Cardiac fibroblast (primary cell): ENCODE measurements around the gene EPHB2.
A peak's percentile ranks its signal among the peaks of the same experiment; 100 is the strongest.

Experiments
- DNase-seq, 2 donors: peaks; one replicate each; pipeline versions ENCODE4 v3.0.0 to v3.0.0-alpha.2; 2010; ENCODE audit warnings: low read depth in 2 of 2
- H3K4me3 ChIP-seq, 2 donors: replicated peaks in 1 of 2; 1 replicate in 1 of 2; 2 replicates in 1 of 2; pipeline ENCODE4 v1.5.1; 2011; ENCODE audit warnings: low read depth in 2 of 2, low read length in 2 of 2, mild to moderate bottlenecking in 2 of 2, moderate library complexity in 1 of 2
- TF ChIP-seq, protein P1 (sequence below): IDR thresholded peaks from one replicate; pipeline ENCODE4 v1.5.1; 2011; ENCODE audit warnings: low read depth, mild to moderate bottlenecking, low read length, inconsistent platforms

EPHB2 gene

DNA sequence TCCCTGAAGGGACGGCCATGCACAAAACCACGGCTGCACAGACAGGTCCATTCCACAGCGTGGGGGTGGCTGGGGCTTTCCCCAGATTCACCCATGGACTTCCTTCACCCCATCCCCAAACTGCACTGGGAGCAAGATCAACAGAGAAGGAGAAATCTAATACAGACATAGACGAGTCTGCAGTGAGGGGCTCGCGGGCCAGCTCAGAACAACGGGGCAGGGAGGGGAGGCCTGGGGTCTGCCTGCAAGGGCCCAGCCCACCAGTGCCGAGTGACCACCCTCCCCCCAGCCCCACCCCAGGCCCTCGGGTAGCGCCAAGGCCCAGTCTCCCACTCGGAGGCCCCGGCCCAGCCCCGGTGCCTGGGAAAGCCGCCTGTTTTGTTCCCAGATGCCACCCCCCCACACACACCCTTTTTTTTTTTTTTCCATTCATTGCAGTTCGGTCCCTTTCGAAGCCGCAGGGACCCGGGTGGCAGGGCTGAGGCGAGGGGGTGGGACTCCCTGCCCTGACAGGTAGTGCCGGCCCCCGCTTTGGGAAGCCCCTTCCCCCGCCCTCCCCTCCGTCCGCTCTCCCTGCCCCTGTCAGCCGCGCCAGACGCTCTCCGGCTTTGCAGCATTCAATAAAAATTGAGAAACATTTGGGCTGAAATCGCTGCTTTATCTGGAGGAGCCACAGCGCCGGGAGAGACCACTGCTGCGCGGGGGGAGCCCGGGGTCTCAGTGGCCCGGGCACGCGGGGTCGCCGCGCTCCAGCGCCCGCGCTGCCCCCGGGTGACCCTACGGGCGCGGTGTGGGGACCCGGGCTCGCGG, 543 bp upstream of the EPHB2 start:
- H3K4me3 ChIP-seq: peak overlapping the region; percentile 30 to 33
- TF ChIP-seq, protein P1, sequence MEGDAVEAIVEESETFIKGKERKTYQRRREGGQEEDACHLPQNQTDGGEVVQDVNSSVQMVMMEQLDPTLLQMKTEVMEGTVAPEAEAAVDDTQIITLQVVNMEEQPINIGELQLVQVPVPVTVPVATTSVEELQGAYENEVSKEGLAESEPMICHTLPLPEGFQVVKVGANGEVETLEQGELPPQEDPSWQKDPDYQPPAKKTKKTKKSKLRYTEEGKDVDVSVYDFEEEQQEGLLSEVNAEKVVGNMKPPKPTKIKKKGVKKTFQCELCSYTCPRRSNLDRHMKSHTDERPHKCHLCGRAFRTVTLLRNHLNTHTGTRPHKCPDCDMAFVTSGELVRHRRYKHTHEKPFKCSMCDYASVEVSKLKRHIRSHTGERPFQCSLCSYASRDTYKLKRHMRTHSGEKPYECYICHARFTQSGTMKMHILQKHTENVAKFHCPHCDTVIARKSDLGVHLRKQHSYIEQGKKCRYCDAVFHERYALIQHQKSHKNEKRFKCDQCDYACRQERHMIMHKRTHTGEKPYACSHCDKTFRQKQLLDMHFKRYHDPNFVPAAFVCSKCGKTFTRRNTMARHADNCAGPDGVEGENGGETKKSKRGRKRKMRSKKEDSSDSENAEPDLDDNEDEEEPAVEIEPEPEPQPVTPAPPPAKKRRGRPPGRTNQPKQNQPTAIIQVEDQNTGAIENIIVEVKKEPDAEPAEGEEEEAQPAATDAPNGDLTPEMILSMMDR: no peak
- DNase-seq: peak; percentile 64 to 84

DNA sequence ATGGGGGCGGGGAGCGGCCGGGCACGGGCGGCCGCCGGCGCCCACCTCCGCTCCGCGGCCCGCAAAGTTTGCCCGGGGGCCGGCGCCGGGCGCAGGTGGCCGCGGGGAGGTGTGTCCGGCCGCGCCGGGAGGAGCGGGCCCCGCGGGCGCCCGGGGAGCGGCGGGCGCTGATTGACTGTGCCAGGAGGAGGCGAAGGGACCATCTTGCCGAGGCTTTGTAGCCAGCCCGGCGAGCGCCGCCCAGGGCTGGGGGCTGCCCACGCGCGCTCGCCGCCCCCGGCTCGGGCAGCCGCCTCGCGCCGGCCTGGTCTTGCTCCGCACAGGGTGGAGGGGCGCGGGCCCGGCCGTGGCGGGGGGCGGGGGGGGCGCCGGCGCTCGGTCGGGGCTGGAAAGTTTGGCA, 432 bp downstream of the EPHB2 start:
- TF ChIP-seq, protein P1: no peak
- DNase-seq: no peak
- peak overlapping the region in 1 of 2 donors; percentile 30 for H3K4me3 ChIP-seq

DNA sequence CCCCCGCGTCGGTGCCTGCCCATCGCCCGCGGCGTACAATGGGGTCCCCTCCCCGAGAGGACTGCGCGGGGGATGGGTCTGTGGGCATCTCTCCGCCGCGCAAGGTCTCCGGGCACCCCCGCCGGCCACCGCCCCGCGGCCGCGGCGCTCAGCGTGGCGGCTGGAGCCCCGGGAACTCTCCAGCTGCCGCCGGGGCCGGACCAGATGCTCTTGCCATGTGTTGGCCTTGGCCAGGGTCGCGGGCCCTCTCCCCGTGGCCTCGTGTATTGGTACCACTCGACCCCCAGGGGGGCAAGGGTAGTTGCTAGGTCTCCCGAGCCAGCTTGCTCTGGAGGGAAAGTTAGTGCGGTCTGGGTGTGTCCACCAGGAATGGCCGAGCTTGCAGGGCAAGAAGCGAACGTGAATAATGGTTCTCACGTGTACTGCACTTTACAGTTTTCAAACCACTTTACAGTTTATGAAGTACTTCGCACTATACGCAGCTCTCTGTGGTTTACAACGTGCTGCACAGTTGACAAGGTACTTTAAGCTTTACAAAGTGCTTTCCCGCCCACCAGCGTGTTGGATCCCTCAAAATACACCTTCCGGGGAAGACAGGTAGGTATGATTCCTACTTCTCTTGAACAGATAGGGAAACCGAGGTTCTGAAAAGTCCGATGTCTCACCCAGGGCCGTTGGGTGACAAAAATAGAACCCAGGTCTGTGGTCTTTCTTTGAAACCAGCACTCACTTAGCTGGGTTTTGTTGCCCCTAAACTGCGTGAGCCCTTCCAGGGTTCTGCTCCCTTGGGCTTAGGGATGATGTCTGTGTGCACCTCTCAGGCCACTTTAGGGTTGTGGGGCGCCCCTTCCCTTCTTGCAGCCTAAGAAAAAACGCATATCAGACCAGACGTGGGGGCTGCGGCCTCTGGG, 1.2 kb downstream of the EPHB2 start:
- DNase-seq: peak; percentile 17 to 27
- TF ChIP-seq, protein P1: no peak
- H3K4me3 ChIP-seq: peak overlapping the region; percentile 39 to 41

DNA sequence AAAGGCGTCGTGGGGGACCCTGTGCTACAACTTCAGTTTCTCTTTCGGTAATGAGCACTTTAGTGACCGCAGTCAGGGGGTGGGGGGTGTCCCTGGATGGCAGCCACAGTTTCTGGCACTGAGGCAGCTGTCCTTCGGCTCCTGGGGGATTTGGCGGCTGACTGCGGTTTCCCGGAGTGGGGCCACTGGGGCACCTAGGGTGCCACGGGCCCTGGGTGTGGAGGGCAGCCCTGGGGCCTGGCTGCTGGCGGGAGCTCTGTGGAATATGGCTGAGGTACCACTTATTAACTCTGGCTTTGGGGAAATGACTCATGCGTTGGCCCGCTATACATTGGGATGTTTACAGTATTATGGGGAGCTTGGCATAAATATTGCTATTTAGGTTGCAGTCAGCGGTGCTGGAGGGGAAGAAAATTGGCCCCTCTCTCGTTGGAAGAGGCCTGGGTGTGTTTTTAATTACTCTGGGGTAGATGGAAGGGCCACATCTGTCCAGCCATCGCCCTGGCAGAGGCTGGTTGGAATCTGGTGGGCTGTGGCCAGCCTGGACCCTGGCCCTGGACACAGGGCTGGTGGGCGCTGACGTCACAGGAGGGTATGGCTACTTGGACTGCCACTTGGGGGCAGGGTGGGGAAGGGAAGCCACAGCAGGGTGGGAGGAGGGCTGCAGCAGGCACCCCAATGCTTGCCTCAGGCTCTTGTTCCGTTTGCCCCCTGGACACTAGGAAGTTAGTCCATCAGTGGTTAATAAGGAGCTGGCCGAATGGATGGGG, 2.0 kb downstream of the EPHB2 start:
- peak overlapping the region in 1 of 2 donors; percentile 39 for H3K4me3 ChIP-seq
- peak in 1 of 2 donors; percentile 11 for DNase-seq
- TF ChIP-seq, protein P1: no peak

DNA sequence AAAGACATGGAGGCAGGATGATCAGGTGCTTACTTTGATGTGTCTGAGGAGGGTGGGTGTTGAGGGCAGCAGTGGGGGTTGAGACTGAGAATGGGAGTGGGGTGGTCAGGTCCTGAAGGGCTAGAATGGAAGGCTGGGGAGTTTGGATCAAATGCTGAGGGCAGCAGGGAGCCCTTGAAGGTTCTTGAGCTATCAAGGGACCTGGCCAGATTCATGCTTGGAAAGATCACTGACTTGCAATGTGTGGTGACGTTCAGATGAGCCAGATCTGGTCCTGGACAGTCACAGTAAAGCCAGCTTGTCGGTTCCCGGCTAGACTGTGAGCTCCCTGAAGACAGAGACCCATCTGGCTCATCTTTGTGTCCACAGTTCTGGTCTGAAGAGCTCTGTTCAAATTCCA, 3.8 kb downstream of the EPHB2 start:
- TF ChIP-seq, protein P1: no peak
- no peak overlapping the region for H3K4me3 ChIP-seq
- no peak for DNase-seq

DNA sequence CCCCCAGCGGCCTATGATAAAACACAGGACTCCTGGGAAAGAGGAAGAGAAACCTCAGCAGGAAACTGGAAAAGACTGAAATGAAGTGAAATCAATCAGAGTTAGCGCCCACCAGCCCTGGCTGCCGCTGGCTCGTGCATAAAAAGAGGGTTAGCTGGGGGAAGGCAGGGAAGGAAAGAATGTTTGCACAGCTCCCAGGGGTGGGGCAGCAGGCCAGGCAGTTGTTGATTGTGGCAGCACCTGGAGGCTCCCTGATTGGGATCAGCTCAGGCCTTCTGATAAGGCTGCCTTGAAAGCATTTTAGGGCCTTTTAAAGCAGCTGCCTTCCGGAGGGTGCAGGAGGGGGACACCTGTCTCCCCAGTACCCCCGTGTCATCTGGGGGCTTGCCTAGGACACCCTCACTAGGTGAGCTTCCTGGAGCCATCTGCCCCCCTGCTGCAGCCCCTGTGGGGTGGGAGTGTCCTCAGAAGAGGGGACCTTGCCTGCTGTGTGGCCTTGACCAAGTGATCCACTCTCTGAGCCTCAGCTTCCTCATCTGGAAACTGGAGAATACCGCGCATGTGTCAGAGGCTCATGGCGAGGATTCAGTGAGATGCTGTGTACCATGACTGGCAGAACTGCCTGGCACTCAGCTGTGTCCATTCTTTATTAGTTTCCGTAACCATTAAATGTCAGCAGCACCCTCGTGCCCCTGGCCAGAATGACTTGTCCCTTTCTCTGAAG, 6.6 kb downstream of the EPHB2 start:
- no peak overlapping the region for H3K4me3 ChIP-seq
- TF ChIP-seq, protein P1: no peak

More for the DNA sequence above, 6.6 kb downstream of the EPHB2 start:
- DNase-seq: no peak
